DND-41 (cell line): ENCODE results near the gene SNRNP40.

Experiments
- ATAC-seq: fragments of 200-7000 bp; cut with Tn5 transposase; 3 replicates; pipeline ENCODE4 v1.9.1; 2021; ENCODE audit warnings: low read depth; ENCODE audit not compliant: insufficient read depth
- DNase-seq: peaks from one replicate; pipeline ENCODE4 v3.0.0-alpha.2; 2020
- H2AFZ ChIP-seq: 2 replicates; pipeline ENCODE4 v1.6.0; 2012; ENCODE audit warnings: low read depth, low read length
- H3K27ac ChIP-seq: 2 replicates; pipeline ENCODE4 v1.5.1; 2012; ENCODE audit warnings: low read length, inconsistent platforms
- H3K27me3 ChIP-seq: fragments of 200-600 bp; sonication (generic); 2 replicates; pipeline ENCODE4 v1.6.0; 2012; ENCODE audit warnings: low read length, mild to moderate bottlenecking, inconsistent platforms; ENCODE audit not compliant: insufficient read depth, poor library complexity
- H3K36me3 ChIP-seq: 2 replicates; pipeline ENCODE4 v1.5.1; 2012; ENCODE audit warnings: low read length, inconsistent platforms; ENCODE audit not compliant: insufficient read depth
- H3K4me1 ChIP-seq: 2 replicates; pipeline ENCODE4 v1.5.1; 2012; ENCODE audit warnings: mild to moderate bottlenecking, low read length; ENCODE audit not compliant: insufficient read depth
- H3K4me2 ChIP-seq: 2 replicates; pipeline ENCODE4 v1.6.0; 2012; ENCODE audit warnings: mild to moderate bottlenecking, moderate library complexity, low read length, inconsistent platforms; ENCODE audit not compliant: insufficient read depth
- H3K4me3 ChIP-seq, 2 experiments: fragments of 200-600 bp in 1 of 2; shearing (Covaris generic) in 1 of 2; 2 replicates each; pipeline ENCODE4 v1.5.1; 2012 to 2016; ENCODE audit warnings: inconsistent platforms in 2 of 2, low read length in 2 of 2, mild to moderate bottlenecking in 2 of 2, low read depth in 1 of 2, moderate library complexity in 1 of 2
- H3K79me2 ChIP-seq: 2 replicates; pipeline ENCODE4 v1.6.0; 2012; ENCODE audit warnings: low read length, inconsistent platforms; ENCODE audit not compliant: insufficient read depth
- H3K9ac ChIP-seq: 2 replicates; pipeline ENCODE4 v1.6.0; 2012; ENCODE audit warnings: low read depth, mild to moderate bottlenecking, inconsistent platforms, low read length, moderate library complexity
- H3K9me3 ChIP-seq: 2 replicates; pipeline ENCODE4 v1.5.1; 2012; ENCODE audit warnings: low read length, moderate library complexity, mild to moderate bottlenecking, inconsistent platforms; ENCODE audit not compliant: insufficient read depth, severe bottlenecking
- H4K20me1 ChIP-seq: 2 replicates; pipeline ENCODE4 v1.6.0; 2012; ENCODE audit warnings: low read length; ENCODE audit not compliant: insufficient read depth
- EZH2 ChIP-seq: IDR thresholded peaks from 3 replicates; pipeline ENCODE4 v1.6.1; 2012; ENCODE audit warnings: borderline replicate concordance, low read depth, mild to moderate bottlenecking, moderate library complexity, low read length, inconsistent platforms; ENCODE audit not compliant: severe bottlenecking
- TF ChIP-seq, protein P1 (sequence below): IDR thresholded peaks from 2 replicates; pipeline ENCODE4 v1.5.1; 2012; ENCODE audit warnings: borderline replicate concordance, low read length, moderate library complexity, mild to moderate bottlenecking; ENCODE audit not compliant: poor library complexity, severe bottlenecking; ENCODE audit errors: extremely low read depth

SNRNP40 gene

DNA sequence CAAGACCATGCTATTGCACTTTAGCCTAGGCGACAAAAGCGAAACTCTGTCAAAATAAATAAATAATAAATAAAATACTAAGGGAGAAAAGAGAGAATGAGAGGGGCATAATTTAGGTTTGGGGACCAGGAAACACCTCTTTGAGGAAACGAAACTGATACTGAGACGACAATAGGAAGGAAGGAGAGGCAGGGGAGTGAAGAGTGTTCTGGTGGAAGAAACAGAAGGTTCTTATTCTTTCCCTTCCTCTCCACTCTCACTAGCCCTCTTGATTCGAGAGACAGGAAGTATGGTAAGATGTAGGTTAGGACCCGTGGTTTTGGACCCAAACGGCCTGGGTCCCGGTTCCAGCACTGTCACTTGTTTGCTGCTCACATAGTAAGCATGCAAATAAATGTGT lies 55.3 kb downstream of the SNRNP40 start:
- TF ChIP-seq, protein P1, sequence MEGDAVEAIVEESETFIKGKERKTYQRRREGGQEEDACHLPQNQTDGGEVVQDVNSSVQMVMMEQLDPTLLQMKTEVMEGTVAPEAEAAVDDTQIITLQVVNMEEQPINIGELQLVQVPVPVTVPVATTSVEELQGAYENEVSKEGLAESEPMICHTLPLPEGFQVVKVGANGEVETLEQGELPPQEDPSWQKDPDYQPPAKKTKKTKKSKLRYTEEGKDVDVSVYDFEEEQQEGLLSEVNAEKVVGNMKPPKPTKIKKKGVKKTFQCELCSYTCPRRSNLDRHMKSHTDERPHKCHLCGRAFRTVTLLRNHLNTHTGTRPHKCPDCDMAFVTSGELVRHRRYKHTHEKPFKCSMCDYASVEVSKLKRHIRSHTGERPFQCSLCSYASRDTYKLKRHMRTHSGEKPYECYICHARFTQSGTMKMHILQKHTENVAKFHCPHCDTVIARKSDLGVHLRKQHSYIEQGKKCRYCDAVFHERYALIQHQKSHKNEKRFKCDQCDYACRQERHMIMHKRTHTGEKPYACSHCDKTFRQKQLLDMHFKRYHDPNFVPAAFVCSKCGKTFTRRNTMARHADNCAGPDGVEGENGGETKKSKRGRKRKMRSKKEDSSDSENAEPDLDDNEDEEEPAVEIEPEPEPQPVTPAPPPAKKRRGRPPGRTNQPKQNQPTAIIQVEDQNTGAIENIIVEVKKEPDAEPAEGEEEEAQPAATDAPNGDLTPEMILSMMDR, result no peak
- no peak for TF ChIP-seq EZH2
- H3K4me3 ChIP-seq, result no peak overlapping the region
- H3K27ac ChIP-seq, result no peak overlapping the region
- no peaks in the 10 kb centered on the region for H3K4me1 ChIP-seq
- peaks cover 22% of the 10 kb centered on the region for H3K27me3 ChIP-seq
- H4K20me1 ChIP-seq, result no peaks in the 10 kb centered on the region; the same call in none of the 2 replicates
- no peak for DNase-seq
- H3K9me3 ChIP-seq, result no peaks in the 10 kb centered on the region
- H3K36me3 ChIP-seq, result no peaks in the 10 kb centered on the region
- H3K9ac ChIP-seq, result no peak overlapping the region
- no peak overlapping the region for H2AFZ ChIP-seq
- no peak for ATAC-seq
- H3K4me2 ChIP-seq, result no peak overlapping the region
- H3K79me2 ChIP-seq, result no peaks in the 10 kb centered on the region

DNA sequence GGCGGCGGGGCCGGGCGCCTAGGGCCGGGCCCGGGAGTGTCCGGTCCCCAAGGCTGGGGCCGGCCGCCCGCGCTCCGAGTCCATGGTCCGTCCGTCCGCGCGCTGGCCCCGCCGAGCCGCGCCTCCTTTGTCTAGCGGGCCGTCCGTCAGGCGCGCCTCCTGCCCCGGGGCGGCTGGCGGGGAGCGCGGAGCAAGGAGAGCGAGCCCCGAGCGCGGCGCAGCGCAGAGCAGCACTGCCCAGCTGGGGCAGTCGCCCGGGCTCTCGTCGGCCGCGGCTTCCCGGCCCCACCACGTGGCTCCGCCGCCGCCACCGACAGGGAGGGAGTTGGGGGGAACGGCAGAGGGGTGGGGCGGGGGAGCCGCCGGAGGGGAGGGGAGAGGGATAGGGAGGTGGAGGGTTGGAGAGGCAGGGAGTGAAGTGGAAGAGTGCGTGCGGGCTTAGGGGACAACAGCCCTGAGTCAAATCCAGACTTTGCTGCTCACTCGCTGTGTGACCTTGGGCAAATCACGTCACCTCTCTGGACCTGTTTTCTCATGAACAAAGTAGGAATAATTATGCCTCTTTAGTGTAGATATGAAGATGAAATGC lies 56.8 kb downstream of the SNRNP40 start, which contains the start of gene NKAIN1:
Gene NKAIN1, minus strand, starts transcription at position 235 of the 589 bp plus-strand sequence. CDS start 340 bp downstream, outside the sequence.
- H3K4me1 ChIP-seq, result no peaks in the 10 kb centered on the region
- H3K36me3 ChIP-seq, result no peaks in the 10 kb centered on the region
- H2AFZ ChIP-seq, result no peak within 1 kb of the TSS
- DNase-seq, result no peak
- H3K27ac ChIP-seq, result no peak within 1 kb of the TSS
- TF ChIP-seq, protein P1, result no peak
- TF ChIP-seq EZH2, result no peak
- H3K4me2 ChIP-seq, result no peak within 1 kb of the TSS
- no peak within 1 kb of the TSS for H3K9ac ChIP-seq
- H3K27me3 ChIP-seq, result peaks cover 27% of the 10 kb centered on the region
- no peaks in the 10 kb centered on the region; the same call in none of the 2 replicates for H4K20me1 ChIP-seq
- H3K4me3 ChIP-seq, result no peak within 1 kb of the TSS
- no peaks in the 10 kb centered on the region for H3K79me2 ChIP-seq
- no peak for ATAC-seq
- no peaks in the 10 kb centered on the region for H3K9me3 ChIP-seq

DNA sequence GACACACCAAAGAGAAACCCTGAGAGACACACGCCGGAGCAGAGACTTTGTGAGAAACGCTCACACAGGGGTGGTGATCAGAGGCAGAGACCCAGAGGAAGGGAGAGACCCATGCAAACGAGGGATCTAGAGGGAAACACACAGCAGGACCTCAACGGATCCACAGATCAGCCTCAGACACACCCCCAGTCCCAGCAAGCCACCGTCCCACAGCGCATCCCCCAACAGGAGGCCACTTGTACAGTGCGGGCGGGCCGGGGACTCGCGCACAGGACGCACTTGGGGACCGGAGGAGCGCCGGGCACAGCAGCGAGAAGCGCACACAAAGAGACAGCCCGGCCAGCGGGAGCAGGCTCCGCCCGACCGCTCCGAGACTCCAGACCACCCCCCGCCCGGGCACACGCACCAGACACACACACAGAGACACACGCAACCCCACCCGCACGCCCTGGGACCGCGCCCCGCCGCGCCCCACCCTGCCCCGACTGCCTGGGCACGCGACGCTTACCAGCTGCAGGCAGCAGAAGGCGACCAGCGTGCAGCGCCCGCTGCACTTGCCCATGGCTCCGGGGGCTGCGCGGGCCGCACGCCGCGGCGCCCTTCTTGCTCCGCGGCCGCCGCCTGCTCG lies 57.5 kb downstream of the SNRNP40 start:
- no peak; the same call in 2 of the 3 replicates for ATAC-seq
- Histone ChIP-seq H3K36me3 (no peaks in the 10 kb centered on the region), H3K27me3 (peaks cover 27% of the 10 kb centered on the region), H3K9ac (no peak overlapping the region), H3K79me2 (no peaks in the 10 kb centered on the region), H4K20me1 (no peaks in the 10 kb centered on the region; the same call in none of the 2 replicates), H3K9me3 (no peaks in the 10 kb centered on the region), H3K27ac (no peak overlapping the region), H3K4me2 (no peak overlapping the region), H2AFZ (no peak overlapping the region), H3K4me1 (no peaks in the 10 kb centered on the region), H3K4me3 (no peak overlapping the region)
- TF ChIP-seq EZH2, result no peak
- TF ChIP-seq, protein P1, result no peak
- DNase-seq, result no peak
